ENCODE measurements around the gene ZFYVE1. TPM values are rescaled to one million over a fixed set of nuclear protein-coding genes. Genes with fewer than 3 reads are reported as not detected.

The ZFYVE1 gene
- total RNA-seq, 1 experiment from 2014 or later, result 9.1 TPM

Small RNA genes lying within 50 kb of the gene (small RNA-seq; reads per million reads assigned to genes)
- not detected for gene RN7SL586P

Other genes with a start within 250 kb of the ZFYVE1 start
- 3.1 and 6.7 TPM in 2 replicates for gene DPF3, start 133.0 kb downstream of the ZFYVE1 start, total RNA-seq (2014; rRNA removed; shearing (Covaris generic); ENCODE audit: low replicate concordance)
- 29.9 and 31.9 TPM in 2 replicates for gene DCAF4, start 100.6 kb downstream of the ZFYVE1 start, total RNA-seq (2014; rRNA removed; shearing (Covaris generic); ENCODE audit: low replicate concordance)
- gene RBM25, start 31.4 kb upstream of the ZFYVE1 start, total RNA-seq (2014; rRNA removed; shearing (Covaris generic); ENCODE audit: low replicate concordance), result 89.0 and 129 TPM in 2 replicates
- 39.0 and 57.8 TPM in 2 replicates for gene PSEN1, start 109.4 kb upstream of the ZFYVE1 start, total RNA-seq (2014; rRNA removed; shearing (Covaris generic); ENCODE audit: low replicate concordance)
- 12.9 and 18.0 TPM in 2 replicates for gene PAPLN, start 210.4 kb upstream of the ZFYVE1 start, total RNA-seq (2014; rRNA removed; shearing (Covaris generic); ENCODE audit: low replicate concordance)

Data from Karpas-422 (cell line).